Measurements from ENCODE around the gene PID1. TPM values are rescaled to one million over a fixed set of nuclear protein-coding genes. Genes with fewer than 3 reads are reported as not detected.

The PID1 gene
- total RNA-seq, 2 donors from 2014 or later, result 39.2 to 51.2 TPM

GRCh38 chr2:229179628-229180027, 91.5 kb downstream of the PID1 start:
- no peak for DNase-seq
- intact Hi-C loops (cut with DNase I, micrococcal nuclease), result no loop called here
- ATAC-seq, result no peak

GRCh38 chr2:229178706-229179105, 92.4 kb downstream of the PID1 start:
- ATAC-seq, result no peak
- intact Hi-C loops (cut with DNase I, micrococcal nuclease), result no loop called here
- DNase-seq, result no peak

- intact Hi-C loops (cut with DNase I, micrococcal nuclease), result no loop called here
- ATAC-seq (no peak), DNase-seq (no peak)
Measured at GRCh38 chr2:229178117-229178516, 93.0 kb downstream of the PID1 start.

- intact Hi-C loops (cut with DNase I, micrococcal nuclease), result no loop called here
- DNase-seq (no peak), ATAC-seq (no peak)
Measured at GRCh38 chr2:229176136-229176535, 95.0 kb downstream of the PID1 start.

- ATAC-seq (no peak), DNase-seq (no peak)
- intact Hi-C loops (cut with DNase I, micrococcal nuclease), result no loop called here
Measured at GRCh38 chr2:229175497-229175863, 95.6 kb downstream of the PID1 start.

- DNase-seq, result no peak
- intact Hi-C loops (cut with DNase I, micrococcal nuclease), result no loop called here
- no peak for ATAC-seq
Measured at GRCh38 chr2:229174794-229175496, 96.1 kb downstream of the PID1 start.

- intact Hi-C loops (cut with DNase I, micrococcal nuclease), result no loop called here
- DNase-seq (no peak), ATAC-seq (no peak)
Measured at GRCh38 chr2:229173825-229174359, 97.2 kb downstream of the PID1 start.

- intact Hi-C loops (cut with DNase I, micrococcal nuclease), result no loop called here
- ATAC-seq (no peak), DNase-seq (no peak)
Measured at GRCh38 chr2:229170916-229171315, 100.2 kb downstream of the PID1 start.

- ATAC-seq, result no peak
- no peak for DNase-seq
- intact Hi-C loops (cut with DNase I, micrococcal nuclease), result no loop called here
Measured at GRCh38 chr2:229170171-229170570, 100.9 kb downstream of the PID1 start.

- no peak for DNase-seq
- no peak for ATAC-seq
- intact Hi-C loops (cut with DNase I, micrococcal nuclease), result no loop called here
Measured at GRCh38 chr2:229169751-229170150, 101.3 kb downstream of the PID1 start.

- ATAC-seq, result peak; percentile 36
- DNase-seq, result no peak
- intact Hi-C loops (cut with DNase I, micrococcal nuclease), result no loop called here
Measured at GRCh38 chr2:229164545-229165249, 106.4 kb downstream of the PID1 start.

- no peak for ATAC-seq
- DNase-seq, result no peak
- intact Hi-C loops (cut with DNase I, micrococcal nuclease), result no loop called here
Measured at GRCh38 chr2:229163893-229164292, 107.2 kb downstream of the PID1 start.

GRCh38 chr2:229162015-229162414, 109.1 kb downstream of the PID1 start:
- ATAC-seq (no peak), DNase-seq (no peak)
- intact Hi-C loops (cut with DNase I, micrococcal nuclease), result no loop called here

GRCh38 chr2:229160984-229161383, 110.1 kb downstream of the PID1 start:
- no peak for ATAC-seq
- intact Hi-C loops (cut with DNase I, micrococcal nuclease), result no loop called here
- no peak for DNase-seq

- intact Hi-C loops (cut with DNase I, micrococcal nuclease), result no loop called here
- DNase-seq (peak; percentile 47 to 75), ATAC-seq (peak; percentile 88)
Measured at GRCh38 chr2:229160180-229160579, 110.9 kb downstream of the PID1 start.

GRCh38 chr2:229159405-229159804, 111.7 kb downstream of the PID1 start:
- intact Hi-C loops (cut with DNase I, micrococcal nuclease), result no loop called here
- DNase-seq, result no peak
- no peak for ATAC-seq

GRCh38 chr2:229154381-229154780, 116.7 kb downstream of the PID1 start:
- ATAC-seq, result peak; percentile 73
- intact Hi-C loops (cut with DNase I, micrococcal nuclease), result no loop called here
- DNase-seq, result no peak

- intact Hi-C loops (cut with DNase I, micrococcal nuclease), result no loop called here
- ATAC-seq (no peak), DNase-seq (no peak)
Measured at GRCh38 chr2:229153951-229154350, 117.1 kb downstream of the PID1 start.

GRCh38 chr2:229153267-229153666, 117.8 kb downstream of the PID1 start:
- DNase-seq (peak; percentile 62 to 64), ATAC-seq (peak; percentile 86)
- intact Hi-C loops (cut with DNase I, micrococcal nuclease), result no loop called here

GRCh38 chr2:229152674-229153073, 118.4 kb downstream of the PID1 start:
- ATAC-seq (no peak), DNase-seq (no peak)
- intact Hi-C loops (cut with DNase I, micrococcal nuclease), result no loop called here

All from left colon (tissue), 2 donors.